ENCODE results near the gene CORO7. TPM values are rescaled to one million over a fixed set of nuclear protein-coding genes. Genes with fewer than 3 reads are reported as not detected.

Gene CORO7

DNA sequence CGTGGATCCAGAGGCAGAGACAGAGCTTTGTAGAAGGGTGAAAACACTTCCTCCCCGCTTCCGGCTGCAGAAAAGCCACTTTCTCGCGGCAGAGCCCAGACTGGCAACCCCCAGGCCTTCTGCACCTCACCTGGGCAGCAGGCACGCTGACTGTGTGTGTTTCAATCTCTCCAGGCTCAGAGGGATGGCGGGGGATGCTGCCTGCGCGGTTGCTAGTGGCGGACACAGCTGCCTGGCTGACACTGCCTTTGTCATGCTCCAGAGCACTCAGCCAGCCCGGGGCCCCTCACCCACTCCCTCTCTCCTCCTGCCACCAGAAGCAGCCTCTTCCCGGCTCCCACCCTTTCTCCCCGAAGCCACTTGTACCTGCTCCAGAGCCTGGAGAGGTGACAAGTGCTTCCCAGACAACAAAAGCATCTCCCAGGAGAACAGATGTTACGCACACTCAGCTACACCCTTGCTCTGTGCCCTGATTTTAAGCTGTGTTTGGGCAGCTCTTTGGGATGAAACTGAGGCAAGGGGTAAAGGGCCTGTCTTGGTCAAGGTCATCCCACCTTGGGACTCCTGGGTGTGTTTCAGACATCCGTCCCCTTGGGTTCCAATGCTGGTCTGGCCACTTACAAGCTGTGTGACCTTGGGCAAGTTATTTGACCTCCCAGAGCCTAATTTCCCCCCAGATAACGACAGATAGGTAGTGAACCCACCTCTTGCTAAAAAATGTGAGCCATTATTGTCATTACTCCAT is 109.8 kb downstream of the CORO7 start:
- Histone ChIP-seq H2AFZ (ENCODE audit: low read length) (peak overlapping the region; percentile 89), H3K9ac (ENCODE audit: low read depth, low read length, poor library complexity) (peak overlapping the region; percentile 53), H3K27me3 (ENCODE audit: control insufficient read depth in 3 of 3, insufficient read depth in 3 of 3, low read depth in 1 of 3, low read length in 3 of 3) (no peaks in the 10 kb centered on the region), H3K27ac (replicated peaks; ENCODE audit: low read length) (no peak overlapping the region), H2BK120ac (ENCODE audit: low read depth, low read length) (no peak overlapping the region), H2BK5ac (ENCODE audit: low read length) (peak overlapping the region; percentile 30), H2BK15ac (ENCODE audit: low read length) (no peak overlapping the region), H3K4me2 (ENCODE audit: insufficient read depth, low read length, poor library complexity, severe bottlenecking) (peak overlapping the region; percentile 38), H4K91ac (ENCODE audit: low read depth, low read length, poor library complexity) (no peak overlapping the region), H2AK5ac (ENCODE audit: low read depth, low read length) (peak overlapping the region; percentile 7), H3K4ac (ENCODE audit: low read length) (no peak overlapping the region), H4K8ac (ENCODE audit: low read depth, low read length) (no peak overlapping the region), H3K4me3 (ENCODE audit: low read length in 2 of 2) (peak overlapping the region; percentile 45 to 86), H3K9me3 (replicated peaks in 1 of 2; ENCODE audit: control insufficient read depth in 2 of 2, insufficient read depth in 1 of 2, low read depth in 1 of 2, low read length in 2 of 2) (no peaks in the 10 kb centered on the region), H2BK12ac (ENCODE audit: low read length) (no peak overlapping the region), H3K36me3 (replicated peaks in 1 of 2; ENCODE audit: control insufficient read depth in 2 of 2, insufficient read depth in 2 of 2, low read length in 2 of 2) (no peaks in the 10 kb centered on the region), H3K14ac (ENCODE audit: low read length) (no peak overlapping the region), H3K79me1 (ENCODE audit: low read depth, low read length) (no peaks in the 10 kb centered on the region), H3K4me1 (ENCODE audit: control insufficient read depth in 2 of 2, insufficient read depth in 1 of 2, low read depth in 1 of 2, low read length in 2 of 2) (peaks cover 14 to 24% of the 10 kb centered on the region in 2 donors), H3K23ac (ENCODE audit: low read depth, low read length, poor library complexity) (no peak overlapping the region), H3K18ac (ENCODE audit: low read length) (no peak overlapping the region)
- no peak for DNase-seq (ENCODE audit: low spot score)
- no CpG with 5 or more reads among the region's 16 CpGs for WGBS, 2 donors (ENCODE audit: extremely low coverage in 2 of 2, insufficient read length in 2 of 2, insufficient replicate concordance in 1 of 2)

Small RNA genes lying within 50 kb of the gene (small RNA-seq; reads per million reads assigned to genes)
- gene AC012676.2 (ENCODE audit: insufficient read depth): not detected
